Measurements from ENCODE around the gene POLR1G. TPM values are rescaled to one million over a fixed set of nuclear protein-coding genes. Genes with fewer than 3 reads are reported as not detected.

The POLR1G gene
- 10.1 and 13.2 TPM in 2 replicates for total RNA-seq
- 16.3 TPM for polyA plus RNA-seq (2012)

DNA sequence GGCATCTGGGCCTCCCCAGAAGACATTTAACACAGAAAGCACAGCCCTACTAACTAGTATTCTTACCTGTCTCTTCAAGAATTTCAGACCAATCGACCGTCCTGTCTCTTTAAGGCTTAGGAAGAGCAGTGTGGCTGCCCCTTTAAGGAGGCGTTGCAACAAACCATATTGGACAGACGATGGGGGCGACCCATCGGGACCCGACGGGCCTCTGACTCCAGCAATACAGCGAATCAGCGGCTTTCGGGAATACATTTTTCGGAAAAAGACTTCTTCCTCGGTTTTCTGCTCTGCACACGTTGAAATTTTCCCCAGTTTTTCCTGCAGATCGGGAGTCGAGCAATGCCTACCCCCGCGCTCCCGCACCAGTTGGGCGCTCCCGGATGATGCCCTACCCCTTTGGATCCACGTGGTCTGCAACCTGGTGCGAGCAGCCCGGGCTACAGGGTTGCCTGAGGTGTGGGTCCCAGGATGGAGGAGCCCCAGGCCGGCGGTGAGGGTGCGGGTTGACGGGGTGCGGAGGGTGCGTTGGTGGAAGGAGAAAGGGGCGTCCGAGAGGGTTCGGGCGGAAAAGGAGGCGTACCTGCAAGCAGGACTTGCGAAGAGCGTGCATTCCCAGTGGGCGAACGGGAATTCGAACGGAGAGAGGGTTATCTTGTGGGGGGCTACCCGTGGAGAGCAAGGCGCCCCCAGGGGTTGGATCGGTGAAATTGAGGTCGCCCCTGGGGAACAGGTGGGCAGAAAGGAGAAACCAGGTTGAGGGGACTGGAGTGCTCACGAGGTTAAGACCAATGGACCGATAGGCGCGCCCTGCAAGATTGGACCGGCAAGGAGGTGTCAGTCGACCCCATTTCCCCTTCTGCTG is at the start of gene POLR1G:
Gene POLR1G (plus strand): TSS at position 419 of the 865 bp plus-strand sequence. CDS start 53 bp downstream, at position 472.
- peak; percentile 90 for DNase-seq (ENCODE audit: low read depth)

GRCh38 chr19:45356760-45357444 is 49.5 kb upstream of the POLR1G start:
- DNase-seq (ENCODE audit: low read depth): no peak

- DNase-seq (ENCODE audit: low read depth): no peak
These were observed 49.0 kb upstream of the POLR1G start for GRCh38 chr19:45357445-45357783.

DNA sequence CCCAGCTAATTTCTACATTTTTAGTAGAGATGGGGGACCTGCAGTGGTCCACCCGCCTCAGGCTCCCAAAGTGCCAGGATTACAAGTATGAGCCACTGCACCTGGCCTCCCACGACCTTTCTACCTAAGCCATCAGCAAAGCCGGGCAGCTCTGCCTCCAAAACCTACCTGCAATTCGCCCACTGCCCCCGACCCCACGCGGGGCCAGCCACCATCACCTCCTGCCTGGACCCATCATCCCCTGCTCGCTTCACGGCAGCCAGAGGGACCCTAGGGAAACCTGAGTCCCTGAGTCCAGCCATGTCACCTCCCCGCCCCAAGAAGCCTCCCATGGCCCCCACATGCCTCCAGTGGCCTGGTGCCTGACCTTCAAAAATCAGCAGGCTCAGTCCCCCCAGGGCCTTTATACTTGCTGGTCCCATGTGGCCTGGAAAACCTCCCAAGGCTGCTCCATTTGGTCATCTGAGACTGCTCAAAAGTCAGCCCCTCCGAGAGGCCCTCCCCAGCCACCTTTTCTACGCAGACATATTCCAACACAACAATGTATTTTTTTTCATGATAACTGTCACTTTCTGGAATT is 48.1 kb upstream of the POLR1G start:
- DNase-seq (ENCODE audit: low read depth): no peak

- DNase-seq (ENCODE audit: low read depth): no peak
These were observed 44.8 kb upstream of the POLR1G start for GRCh38 chr19:45361608-45362007.

GRCh38 chr19:45362291-45362690 is 44.2 kb upstream of the POLR1G start:
- no peak for DNase-seq (ENCODE audit: low read depth)

DNA sequence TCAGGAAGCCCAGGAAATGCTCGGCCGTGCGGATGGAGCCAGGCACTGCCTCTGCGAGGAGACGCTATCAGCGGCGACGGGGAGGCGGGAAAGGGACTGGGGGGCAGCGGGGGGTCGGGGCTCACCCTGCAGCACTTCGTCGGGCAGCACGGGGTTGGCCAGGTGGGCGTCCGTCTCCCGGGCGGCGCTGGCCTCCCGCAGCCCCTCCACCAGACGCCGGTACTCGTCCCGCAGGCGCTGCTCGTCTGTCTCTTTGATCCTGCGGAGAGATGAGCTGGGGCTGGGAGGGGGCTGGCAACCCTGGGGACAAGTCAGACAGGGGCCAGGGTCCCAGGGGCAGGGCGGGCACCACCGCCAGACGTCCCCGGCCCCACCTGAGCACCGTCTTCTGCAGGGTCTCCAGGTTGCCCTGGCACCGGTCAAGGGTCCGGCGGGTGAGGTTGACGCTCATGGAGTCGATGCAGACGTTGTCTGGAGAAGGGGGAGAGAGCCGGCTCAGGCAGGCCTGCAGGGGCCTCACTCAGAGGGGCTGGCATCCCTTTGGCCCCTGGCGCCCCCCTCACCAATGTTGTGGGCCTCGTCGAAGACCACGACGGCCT is 42.5 kb upstream of the POLR1G start:
- DNase-seq (ENCODE audit: low read depth): no peak

GRCh38 chr19:45364696-45365095 is 41.7 kb upstream of the POLR1G start:
- DNase-seq (ENCODE audit: low read depth): no peak

GRCh38 chr19:45368127-45368526 is 38.3 kb upstream of the POLR1G start:
- peak; percentile 44 for DNase-seq (ENCODE audit: low read depth)

DNA sequence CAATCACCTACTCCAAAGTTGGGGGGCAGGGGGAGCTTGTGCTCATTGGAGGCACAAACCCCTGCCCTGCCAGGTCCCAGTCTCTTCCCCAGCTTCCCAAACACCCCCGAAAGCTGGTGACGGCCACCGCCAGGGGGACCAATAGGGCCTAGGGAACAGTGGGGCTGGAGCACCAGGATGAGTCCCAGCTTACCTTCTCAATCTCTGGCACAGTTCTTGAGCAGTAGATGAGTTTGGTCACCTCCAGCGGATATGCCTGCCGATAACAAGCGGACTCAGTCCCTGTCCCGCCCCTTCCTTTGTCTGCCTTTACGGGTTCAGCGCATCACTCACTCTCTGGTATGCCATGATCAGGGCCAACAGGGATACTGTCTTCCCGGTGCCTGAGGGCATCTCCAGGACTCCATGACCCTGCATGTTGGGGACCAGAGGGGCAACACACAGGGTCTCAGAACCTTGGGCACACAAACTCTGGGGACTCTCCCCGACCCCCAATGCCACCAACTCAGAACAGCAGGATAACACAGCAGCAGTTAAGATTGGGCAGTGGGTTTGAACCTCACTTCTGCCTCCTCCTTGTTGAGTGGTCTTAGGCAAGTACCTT is 37.6 kb upstream of the POLR1G start:
- DNase-seq (ENCODE audit: low read depth): no peak

- DNase-seq (ENCODE audit: low read depth): peak; percentile 100
These were observed 35.8 kb upstream of the POLR1G start, which contains the start of gene ERCC2 for GRCh38 chr19:45370410-45371204. ERCC2 (minus strand) TSS chr19:45370573; CDS start chr19:45370540, 33 bp downstream.

- peak; percentile 81 for DNase-seq (ENCODE audit: low read depth)
These were observed 30.3 kb upstream of the POLR1G start for GRCh38 chr19:45376045-45376724.

GRCh38 chr19:45380107-45380506 is 26.3 kb upstream of the POLR1G start:
- DNase-seq (ENCODE audit: low read depth): no peak

DNA sequence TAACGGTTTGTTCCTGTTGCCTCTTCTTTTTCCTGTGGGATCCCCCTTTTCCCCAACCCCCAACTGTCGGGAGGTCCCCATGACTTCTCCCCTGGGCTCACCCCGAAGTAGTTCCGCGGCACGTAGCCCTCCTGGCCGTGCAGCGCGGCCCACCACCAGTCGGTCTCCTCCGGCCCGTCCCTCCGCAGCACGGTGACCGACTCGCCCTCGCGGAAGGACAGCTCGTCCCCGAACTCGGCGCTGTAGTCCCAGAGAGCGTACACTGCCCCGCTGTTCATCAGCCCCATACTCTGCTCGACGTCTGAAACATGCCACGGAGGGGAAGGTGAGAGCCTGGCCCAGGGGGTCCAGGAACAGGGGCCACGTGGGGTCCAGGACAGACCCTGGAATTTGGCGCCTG is 24.0 kb upstream of the POLR1G start:
- no peak for DNase-seq (ENCODE audit: low read depth)

DNA sequence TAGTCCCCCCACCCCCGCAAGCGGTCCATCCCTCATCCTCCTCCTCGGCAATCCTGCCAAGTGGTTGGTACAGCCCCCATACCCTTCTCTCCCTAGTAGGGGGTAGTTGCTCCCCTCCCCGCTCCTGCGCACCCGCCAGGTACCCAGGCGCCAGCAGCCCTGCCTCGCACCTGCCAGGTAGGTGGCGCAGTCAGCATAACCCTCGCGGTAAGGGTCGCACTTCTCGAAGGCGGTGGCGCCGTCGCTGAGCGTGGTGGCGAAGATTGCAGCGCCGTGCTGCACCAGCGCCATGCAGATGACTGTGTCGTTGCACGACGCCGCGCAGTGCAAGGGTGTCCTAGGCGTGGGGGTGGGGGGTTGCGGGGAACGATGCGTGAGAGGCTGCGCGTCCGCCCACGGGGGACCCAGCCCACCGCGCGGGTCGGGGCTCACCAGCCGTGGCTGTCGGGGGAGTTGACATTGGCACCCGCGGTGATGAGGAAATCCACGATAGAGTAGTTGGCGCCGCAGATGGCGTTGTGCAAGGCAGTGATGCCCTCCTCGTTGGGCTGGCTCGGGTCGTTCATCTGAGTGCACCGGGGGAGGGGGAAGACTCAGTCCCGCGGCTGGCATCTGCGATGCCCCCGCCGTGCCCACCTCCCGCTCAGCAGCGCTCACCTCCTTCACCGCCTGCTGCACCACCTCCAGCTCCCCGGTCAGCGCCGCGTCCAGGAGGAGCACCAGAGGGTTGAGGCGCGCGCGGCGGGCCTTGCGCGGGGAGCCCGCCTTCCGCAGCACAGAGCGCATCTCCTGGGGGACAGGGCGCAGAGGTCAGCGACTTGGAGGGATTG is 20.8 kb upstream of the POLR1G start:
- DNase-seq (ENCODE audit: low read depth): no peak

GRCh38 chr19:45391346-45391745 is 15.1 kb upstream of the POLR1G start:
- DNase-seq (ENCODE audit: low read depth): no peak

GRCh38 chr19:45391871-45392665 is 14.4 kb upstream of the POLR1G start:
- no peak for DNase-seq (ENCODE audit: low read depth)
